ENCODE measurements around the gene LGALS13.

- TF ChIP-seq, protein P1, sequence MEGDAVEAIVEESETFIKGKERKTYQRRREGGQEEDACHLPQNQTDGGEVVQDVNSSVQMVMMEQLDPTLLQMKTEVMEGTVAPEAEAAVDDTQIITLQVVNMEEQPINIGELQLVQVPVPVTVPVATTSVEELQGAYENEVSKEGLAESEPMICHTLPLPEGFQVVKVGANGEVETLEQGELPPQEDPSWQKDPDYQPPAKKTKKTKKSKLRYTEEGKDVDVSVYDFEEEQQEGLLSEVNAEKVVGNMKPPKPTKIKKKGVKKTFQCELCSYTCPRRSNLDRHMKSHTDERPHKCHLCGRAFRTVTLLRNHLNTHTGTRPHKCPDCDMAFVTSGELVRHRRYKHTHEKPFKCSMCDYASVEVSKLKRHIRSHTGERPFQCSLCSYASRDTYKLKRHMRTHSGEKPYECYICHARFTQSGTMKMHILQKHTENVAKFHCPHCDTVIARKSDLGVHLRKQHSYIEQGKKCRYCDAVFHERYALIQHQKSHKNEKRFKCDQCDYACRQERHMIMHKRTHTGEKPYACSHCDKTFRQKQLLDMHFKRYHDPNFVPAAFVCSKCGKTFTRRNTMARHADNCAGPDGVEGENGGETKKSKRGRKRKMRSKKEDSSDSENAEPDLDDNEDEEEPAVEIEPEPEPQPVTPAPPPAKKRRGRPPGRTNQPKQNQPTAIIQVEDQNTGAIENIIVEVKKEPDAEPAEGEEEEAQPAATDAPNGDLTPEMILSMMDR (IDR thresholded peaks at IDR 0.05; ENCODE audit: borderline replicate concordance, extremely low read depth, low read length, poor library complexity, severe bottlenecking), result no peak
- TF ChIP-seq EZH2 (IDR thresholded peaks at IDR 0.05; ENCODE audit: borderline replicate concordance, low read depth, low read length, severe bottlenecking), result no peak
These were observed 3.2 kb upstream of the LGALS13 start for GRCh38 chr19:39599116-39599515.

All from DND-41 (cell line).